NCI-H2171 (cell line): ENCODE measurements around the gene EHD1.

Experiments used
- DNase-seq: peaks from one replicate; lab custom pipeline; 2025; lab: John Stamatoyannopoulos, UW

The EHD1 gene

GRCh38 chr11:64842851-64843685, 35.4 kb downstream of the EHD1 start:
- no peak for DNase-seq

GRCh38 chr11:64842366-64842759, 36.1 kb downstream of the EHD1 start:
- DNase-seq = no peak

- DNase-seq = no peak
Measured at GRCh38 chr11:64841592-64842365, 36.6 kb downstream of the EHD1 start.

- DNase-seq = no peak
Measured at GRCh38 chr11:64839887-64840782, 38.3 kb downstream of the EHD1 start.

- DNase-seq = no peak
Measured at GRCh38 chr11:64839335-64839734, 39.1 kb downstream of the EHD1 start.

- DNase-seq = no peak
Measured at GRCh38 chr11:64838600-64839334, 39.7 kb downstream of the EHD1 start.

- DNase-seq = no peak
Measured at GRCh38 chr11:64837887-64838351, 40.5 kb downstream of the EHD1 start.

GRCh38 chr11:64836448-64837072, 41.9 kb downstream of the EHD1 start:
- no peak for DNase-seq

GRCh38 chr11:64835616-64836447, 42.6 kb downstream of the EHD1 start:
- no peak for DNase-seq

GRCh38 chr11:64834723-64835615, 43.5 kb downstream of the EHD1 start:
- no peak for DNase-seq

GRCh38 chr11:64834031-64834722, 44.2 kb downstream of the EHD1 start:
- DNase-seq = no peak

GRCh38 chr11:64833509-64833908, 44.9 kb downstream of the EHD1 start:
- DNase-seq = no peak

- no peak for DNase-seq
Measured at GRCh38 chr11:64833198-64833502, 45.3 kb downstream of the EHD1 start.

- DNase-seq = no peak
Measured at GRCh38 chr11:64832467-64833197, 45.8 kb downstream of the EHD1 start.

GRCh38 chr11:64831411-64831891, 47.0 kb downstream of the EHD1 start:
- no peak for DNase-seq

- no peak for DNase-seq
Measured at GRCh38 chr11:64829536-64830251, 48.7 kb downstream of the EHD1 start.

GRCh38 chr11:64827451-64827839, 51.0 kb downstream of the EHD1 start:
- DNase-seq = no peak
